ENCODE data around the gene AXIN1.

AXIN1 gene

GRCh38 chr16:293043-293775, 59.3 kb downstream of the AXIN1 start:
- no peak overlapping the region for H3K4me3 ChIP-seq (ENCODE audit: low read depth, low read length)
- no peak overlapping the region for H3K9ac ChIP-seq (ENCODE audit: low read depth, low read length)
- H3K4me1 ChIP-seq (ENCODE audit: control insufficient read depth, insufficient read depth, low read length), result no peaks in the 10 kb centered on the region
- peaks cover 50% of the 10 kb centered on the region for H3K36me3 ChIP-seq (ENCODE audit: control insufficient read depth, insufficient read depth, low read length)
- H3K27me3 ChIP-seq (ENCODE audit: control insufficient read depth, insufficient read depth, low read length), result no peaks in the 10 kb centered on the region
- no peaks in the 10 kb centered on the region for H3K9me3 ChIP-seq (ENCODE audit: control insufficient read depth, insufficient read depth, low read length)

GRCh38 chr16:291539-291938, 61.0 kb downstream of the AXIN1 start:
- H3K4me1 ChIP-seq (ENCODE audit: control insufficient read depth, insufficient read depth, low read length), result no peaks in the 10 kb centered on the region
- no peaks in the 10 kb centered on the region for H3K27me3 ChIP-seq (ENCODE audit: control insufficient read depth, insufficient read depth, low read length)
- no peaks in the 10 kb centered on the region for H3K9me3 ChIP-seq (ENCODE audit: control insufficient read depth, insufficient read depth, low read length)
- H3K4me3 ChIP-seq (ENCODE audit: low read depth, low read length), result no peak overlapping the region
- no peak overlapping the region for H3K9ac ChIP-seq (ENCODE audit: low read depth, low read length)
- peaks cover 49% of the 10 kb centered on the region for H3K36me3 ChIP-seq (ENCODE audit: control insufficient read depth, insufficient read depth, low read length)

- H3K9ac ChIP-seq (ENCODE audit: low read depth, low read length), result no peak overlapping the region
- no peaks in the 10 kb centered on the region for H3K4me1 ChIP-seq (ENCODE audit: control insufficient read depth, insufficient read depth, low read length)
- peaks cover 42% of the 10 kb centered on the region for H3K36me3 ChIP-seq (ENCODE audit: control insufficient read depth, insufficient read depth, low read length)
- no peaks in the 10 kb centered on the region for H3K9me3 ChIP-seq (ENCODE audit: control insufficient read depth, insufficient read depth, low read length)
- no peaks in the 10 kb centered on the region for H3K27me3 ChIP-seq (ENCODE audit: control insufficient read depth, insufficient read depth, low read length)
- H3K4me3 ChIP-seq (ENCODE audit: low read depth, low read length), result no peak overlapping the region
Observed at GRCh38 chr16:290681-291405, 61.7 kb downstream of the AXIN1 start.

- Histone ChIP-seq H3K4me1 (ENCODE audit: control insufficient read depth, insufficient read depth, low read length) (no peaks in the 10 kb centered on the region), H3K27me3 (ENCODE audit: control insufficient read depth, insufficient read depth, low read length) (no peaks in the 10 kb centered on the region), H3K9me3 (ENCODE audit: control insufficient read depth, insufficient read depth, low read length) (no peaks in the 10 kb centered on the region), H3K9ac (ENCODE audit: low read depth, low read length) (no peak overlapping the region), H3K4me3 (ENCODE audit: low read depth, low read length) (no peak overlapping the region), H3K36me3 (ENCODE audit: control insufficient read depth, insufficient read depth, low read length) (peaks cover 42% of the 10 kb centered on the region)
Observed at GRCh38 chr16:290015-290680, 62.4 kb downstream of the AXIN1 start.

GRCh38 chr16:289395-289997, 63.0 kb downstream of the AXIN1 start:
- Histone ChIP-seq H3K4me3 (ENCODE audit: low read depth, low read length) (no peak overlapping the region), H3K36me3 (ENCODE audit: control insufficient read depth, insufficient read depth, low read length) (peaks cover 46% of the 10 kb centered on the region), H3K9me3 (ENCODE audit: control insufficient read depth, insufficient read depth, low read length) (no peaks in the 10 kb centered on the region), H3K27me3 (ENCODE audit: control insufficient read depth, insufficient read depth, low read length) (no peaks in the 10 kb centered on the region), H3K4me1 (ENCODE audit: control insufficient read depth, insufficient read depth, low read length) (no peaks in the 10 kb centered on the region), H3K9ac (ENCODE audit: low read depth, low read length) (no peak overlapping the region)

GRCh38 chr16:287981-288920, 64.3 kb downstream of the AXIN1 start:
- H3K4me3 ChIP-seq (ENCODE audit: low read depth, low read length), result no peak overlapping the region
- H3K36me3 ChIP-seq (ENCODE audit: control insufficient read depth, insufficient read depth, low read length), result peaks cover 42% of the 10 kb centered on the region
- H3K9me3 ChIP-seq (ENCODE audit: control insufficient read depth, insufficient read depth, low read length), result no peaks in the 10 kb centered on the region
- H3K9ac ChIP-seq (ENCODE audit: low read depth, low read length), result no peak overlapping the region
- no peaks in the 10 kb centered on the region for H3K27me3 ChIP-seq (ENCODE audit: control insufficient read depth, insufficient read depth, low read length)
- no peaks in the 10 kb centered on the region for H3K4me1 ChIP-seq (ENCODE audit: control insufficient read depth, insufficient read depth, low read length)

- H3K27me3 ChIP-seq (ENCODE audit: control insufficient read depth, insufficient read depth, low read length), result no peaks in the 10 kb centered on the region
- no peak overlapping the region for H3K9ac ChIP-seq (ENCODE audit: low read depth, low read length)
- no peaks in the 10 kb centered on the region for H3K9me3 ChIP-seq (ENCODE audit: control insufficient read depth, insufficient read depth, low read length)
- no peak overlapping the region for H3K4me3 ChIP-seq (ENCODE audit: low read depth, low read length)
- H3K36me3 ChIP-seq (ENCODE audit: control insufficient read depth, insufficient read depth, low read length), result peaks cover 35% of the 10 kb centered on the region
- H3K4me1 ChIP-seq (ENCODE audit: control insufficient read depth, insufficient read depth, low read length), result no peaks in the 10 kb centered on the region
Observed at GRCh38 chr16:287298-287811, 65.2 kb downstream of the AXIN1 start.

GRCh38 chr16:286491-287297, 65.8 kb downstream of the AXIN1 start:
- Histone ChIP-seq H3K4me1 (ENCODE audit: control insufficient read depth, insufficient read depth, low read length) (no peaks in the 10 kb centered on the region), H3K27me3 (ENCODE audit: control insufficient read depth, insufficient read depth, low read length) (no peaks in the 10 kb centered on the region), H3K36me3 (ENCODE audit: control insufficient read depth, insufficient read depth, low read length) (peaks cover 35% of the 10 kb centered on the region), H3K9ac (ENCODE audit: low read depth, low read length) (no peak overlapping the region), H3K9me3 (ENCODE audit: control insufficient read depth, insufficient read depth, low read length) (no peaks in the 10 kb centered on the region), H3K4me3 (ENCODE audit: low read depth, low read length) (no peak overlapping the region)

GRCh38 chr16:285146-286055, 67.1 kb downstream of the AXIN1 start:
- no peaks in the 10 kb centered on the region for H3K4me1 ChIP-seq (ENCODE audit: control insufficient read depth, insufficient read depth, low read length)
- no peaks in the 10 kb centered on the region for H3K9me3 ChIP-seq (ENCODE audit: control insufficient read depth, insufficient read depth, low read length)
- H3K9ac ChIP-seq (ENCODE audit: low read depth, low read length), result no peak overlapping the region
- H3K27me3 ChIP-seq (ENCODE audit: control insufficient read depth, insufficient read depth, low read length), result no peaks in the 10 kb centered on the region
- H3K36me3 ChIP-seq (ENCODE audit: control insufficient read depth, insufficient read depth, low read length), result peaks cover 27% of the 10 kb centered on the region
- no peak overlapping the region for H3K4me3 ChIP-seq (ENCODE audit: low read depth, low read length)
